ENCODE data around the gene IGF1R.

DNA sequence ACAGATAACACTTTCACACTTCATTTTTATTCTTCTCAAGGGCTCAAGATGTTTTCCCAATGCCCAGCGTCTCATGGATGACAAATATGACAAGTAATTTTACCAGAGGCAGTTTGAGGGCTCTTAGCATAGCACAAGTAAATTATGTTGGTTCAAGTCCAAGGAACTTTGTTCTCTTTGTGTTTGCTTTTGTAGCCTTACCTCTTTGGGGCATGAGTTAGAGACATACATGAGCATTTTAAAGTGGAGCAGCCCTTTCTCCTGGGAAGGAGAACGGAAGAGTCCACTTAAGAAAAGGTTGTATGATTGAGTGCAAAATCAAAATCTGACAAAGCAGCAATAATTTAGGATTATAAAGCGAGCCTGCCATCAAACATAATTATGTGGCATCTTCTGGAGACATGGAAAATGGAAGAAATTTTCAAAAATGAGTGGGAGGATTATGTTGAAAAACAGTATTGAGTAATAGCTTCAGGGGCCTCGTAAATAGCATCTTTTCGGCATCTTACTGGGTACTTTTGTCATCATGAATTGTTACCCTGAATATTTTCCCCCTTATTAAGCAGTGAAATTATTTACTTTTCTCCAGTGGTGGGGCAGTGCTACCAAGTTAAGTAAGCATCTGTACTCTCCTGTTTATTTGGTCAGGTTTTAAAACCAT lies 293.4 kb downstream of the IGF1R start:
- TF ChIP-seq, protein P1, sequence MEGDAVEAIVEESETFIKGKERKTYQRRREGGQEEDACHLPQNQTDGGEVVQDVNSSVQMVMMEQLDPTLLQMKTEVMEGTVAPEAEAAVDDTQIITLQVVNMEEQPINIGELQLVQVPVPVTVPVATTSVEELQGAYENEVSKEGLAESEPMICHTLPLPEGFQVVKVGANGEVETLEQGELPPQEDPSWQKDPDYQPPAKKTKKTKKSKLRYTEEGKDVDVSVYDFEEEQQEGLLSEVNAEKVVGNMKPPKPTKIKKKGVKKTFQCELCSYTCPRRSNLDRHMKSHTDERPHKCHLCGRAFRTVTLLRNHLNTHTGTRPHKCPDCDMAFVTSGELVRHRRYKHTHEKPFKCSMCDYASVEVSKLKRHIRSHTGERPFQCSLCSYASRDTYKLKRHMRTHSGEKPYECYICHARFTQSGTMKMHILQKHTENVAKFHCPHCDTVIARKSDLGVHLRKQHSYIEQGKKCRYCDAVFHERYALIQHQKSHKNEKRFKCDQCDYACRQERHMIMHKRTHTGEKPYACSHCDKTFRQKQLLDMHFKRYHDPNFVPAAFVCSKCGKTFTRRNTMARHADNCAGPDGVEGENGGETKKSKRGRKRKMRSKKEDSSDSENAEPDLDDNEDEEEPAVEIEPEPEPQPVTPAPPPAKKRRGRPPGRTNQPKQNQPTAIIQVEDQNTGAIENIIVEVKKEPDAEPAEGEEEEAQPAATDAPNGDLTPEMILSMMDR (IDR thresholded peaks at IDR 0.05), result no peak
- TF ChIP-seq EZH2 (IDR thresholded peaks at IDR 0.05), result no peak

All from neural progenitor cell (in vitro differentiated cells).